RWPE2 (cell line): Measurements from ENCODE around the gene BSDC1.

ENCODE experiments used
- ATAC-seq: fragments of 200-7000 bp; cut with Tn5 transposase; 3 replicates; pipeline ENCODE4 v1.9.1; 2021; ENCODE audit warnings: low read depth
- DNase-seq: peaks from one replicate; pipeline ENCODE4 v3.0.0-alpha.2; 2020; ENCODE audit warnings: low spot score
- H3K27ac ChIP-seq: fragments of 450-650 bp; 2 replicates; pipeline ENCODE4 v1.5.1; 2017; ENCODE audit warnings: mild to moderate bottlenecking; ENCODE audit not compliant: poor library complexity, severe bottlenecking
- H3K27me3 ChIP-seq: fragments of 250-450 bp; sonication (Bioruptor Pico); 2 replicates; pipeline ENCODE4 v1.5.1; 2021; ENCODE audit warnings: mild to moderate bottlenecking, moderate library complexity; ENCODE audit not compliant: insufficient read depth, poor library complexity, severe bottlenecking
- H3K36me3 ChIP-seq: fragments of 250-450 bp; sonication (Bioruptor Pico); 2 replicates; pipeline ENCODE4 v1.5.1; 2020; ENCODE audit warnings: low read depth, mild to moderate bottlenecking, moderate library complexity
- H3K4me1 ChIP-seq: fragments of 250-450 bp; sonication (Bioruptor Pico); 2 replicates; pipeline ENCODE4 v1.5.1; 2021; ENCODE audit warnings: mild to moderate bottlenecking, moderate library complexity; ENCODE audit not compliant: insufficient read depth, poor library complexity, severe bottlenecking
- H3K4me3 ChIP-seq: fragments of 250-450 bp; sonication (Bioruptor Pico); 2 replicates; pipeline ENCODE4 v1.5.1; 2021; ENCODE audit warnings: mild to moderate bottlenecking, moderate library complexity; ENCODE audit not compliant: severe bottlenecking
- H3K9me3 ChIP-seq: fragments of 250-450 bp; sonication (Bioruptor Pico); 2 replicates; pipeline ENCODE4 v1.5.1; 2021; ENCODE audit warnings: mild to moderate bottlenecking, moderate library complexity; ENCODE audit not compliant: severe bottlenecking
- CTCF ChIP-seq: fragments of 450-650 bp; IDR thresholded peaks from one replicate; pipeline ENCODE4 v1.5.1; 2017; ENCODE audit warnings: mild to moderate bottlenecking, moderate library complexity; ENCODE audit not compliant: poor library complexity, severe bottlenecking

BSDC1 gene

GRCh38 chr1:32329931-32330466 lies 64.2 kb downstream of the BSDC1 start:
- ATAC-seq (no peak), DNase-seq (no peak)
- peaks cover 5% of the 10 kb centered on the region for H3K4me1 ChIP-seq
- H3K4me3 ChIP-seq: no peak overlapping the region
- H3K27ac ChIP-seq: no peak overlapping the region
- no peaks in the 10 kb centered on the region for H3K9me3 ChIP-seq
- H3K27me3 ChIP-seq: no peaks in the 10 kb centered on the region
- H3K36me3 ChIP-seq: peaks cover 59% of the 10 kb centered on the region
- TF ChIP-seq CTCF: no peak

- DNase-seq (no peak), ATAC-seq (no peak)
- H3K9me3 ChIP-seq: no peaks in the 10 kb centered on the region
- H3K4me3 ChIP-seq: no peak overlapping the region
- peaks cover 66% of the 10 kb centered on the region for H3K36me3 ChIP-seq
- no peak for TF ChIP-seq CTCF
- no peak overlapping the region for H3K27ac ChIP-seq
- no peaks in the 10 kb centered on the region for H3K4me1 ChIP-seq
- no peaks in the 10 kb centered on the region for H3K27me3 ChIP-seq
These were observed 67.0 kb downstream of the BSDC1 start for GRCh38 chr1:32327204-32327603.

GRCh38 chr1:32321712-32322291 lies 72.4 kb downstream of the BSDC1 start:
- Histone ChIP-seq H3K27me3 (no peaks in the 10 kb centered on the region), H3K27ac (no peak overlapping the region), H3K36me3 (peaks cover 58% of the 10 kb centered on the region), H3K4me1 (no peaks in the 10 kb centered on the region), H3K4me3 (no peak overlapping the region), H3K9me3 (no peaks in the 10 kb centered on the region)
- TF ChIP-seq CTCF: no peak
- DNase-seq (no peak), ATAC-seq (peak; percentile 45; the same call in 1 of the 3 replicates)

DNA sequence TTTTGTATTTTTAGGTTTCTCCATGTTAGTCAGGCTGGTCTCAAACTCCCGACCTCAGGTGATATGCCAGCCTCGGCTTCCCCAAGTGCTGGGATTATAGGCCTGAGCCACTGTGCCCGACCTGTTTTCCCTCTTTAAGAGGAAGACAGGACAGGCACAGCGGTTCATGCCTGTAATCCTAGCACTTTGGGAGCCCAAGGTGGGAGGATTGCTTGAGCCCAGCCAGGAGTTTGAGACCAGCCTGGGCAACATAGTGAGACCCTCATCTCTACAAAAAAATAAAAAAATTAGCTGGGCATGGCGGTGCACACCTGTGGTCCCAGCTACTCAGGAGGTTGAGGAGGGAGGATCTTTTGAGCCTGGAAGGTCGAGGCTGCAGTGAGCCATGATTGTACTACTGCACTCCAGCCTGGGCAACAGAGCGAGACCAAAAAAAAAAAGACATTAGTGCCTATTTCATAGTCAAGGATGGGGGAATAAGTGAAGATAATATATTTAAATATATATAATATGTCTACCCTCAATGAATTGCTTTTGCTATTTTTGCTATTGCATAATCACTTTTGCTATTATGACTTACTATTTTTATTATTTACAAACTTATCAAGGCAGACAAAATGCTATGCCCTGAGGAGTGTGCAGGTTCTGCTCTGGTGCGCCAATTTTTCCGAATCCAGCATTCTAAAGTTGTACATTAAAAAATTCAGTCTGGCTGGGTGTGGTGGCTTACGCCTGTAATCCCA lies 75.9 kb downstream of the BSDC1 start:
- TF ChIP-seq CTCF: no peak
- no peak for ATAC-seq
- Histone ChIP-seq H3K9me3 (no peaks in the 10 kb centered on the region), H3K27ac (no peak overlapping the region), H3K36me3 (peaks cover 45% of the 10 kb centered on the region), H3K4me3 (no peak overlapping the region), H3K4me1 (no peaks in the 10 kb centered on the region), H3K27me3 (no peaks in the 10 kb centered on the region)
- no peak for DNase-seq

DNA sequence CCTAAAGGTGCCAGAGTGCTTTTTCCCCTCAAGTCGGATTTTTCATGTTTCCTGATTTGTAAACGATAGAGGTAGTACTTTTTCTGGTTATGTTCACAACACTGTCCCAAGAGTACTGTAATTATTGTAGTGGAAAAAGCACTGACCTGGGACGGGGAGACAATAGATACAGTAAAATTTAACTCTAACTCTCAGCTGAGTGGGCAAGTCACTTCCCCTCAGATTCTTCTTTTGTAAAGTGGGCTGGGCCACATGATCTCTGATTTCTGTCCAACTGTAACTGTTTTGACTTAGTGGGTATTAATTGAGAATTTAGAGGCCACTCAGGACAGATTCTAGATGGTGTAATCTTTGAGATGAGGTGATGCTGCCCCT lies 77.4 kb downstream of the BSDC1 start:
- no peak for ATAC-seq
- Histone ChIP-seq H3K27me3 (no peaks in the 10 kb centered on the region), H3K27ac (no peak overlapping the region), H3K9me3 (no peaks in the 10 kb centered on the region), H3K4me3 (no peak overlapping the region), H3K4me1 (no peaks in the 10 kb centered on the region), H3K36me3 (peaks cover 43% of the 10 kb centered on the region)
- no peak for TF ChIP-seq CTCF
- DNase-seq: no peak
